ENCODE measurements around the gene IFT122.

GRCh38 chr3:129434140-129434539, 5.9 kb upstream of the IFT122 start:
- TF ChIP-seq, protein P1, sequence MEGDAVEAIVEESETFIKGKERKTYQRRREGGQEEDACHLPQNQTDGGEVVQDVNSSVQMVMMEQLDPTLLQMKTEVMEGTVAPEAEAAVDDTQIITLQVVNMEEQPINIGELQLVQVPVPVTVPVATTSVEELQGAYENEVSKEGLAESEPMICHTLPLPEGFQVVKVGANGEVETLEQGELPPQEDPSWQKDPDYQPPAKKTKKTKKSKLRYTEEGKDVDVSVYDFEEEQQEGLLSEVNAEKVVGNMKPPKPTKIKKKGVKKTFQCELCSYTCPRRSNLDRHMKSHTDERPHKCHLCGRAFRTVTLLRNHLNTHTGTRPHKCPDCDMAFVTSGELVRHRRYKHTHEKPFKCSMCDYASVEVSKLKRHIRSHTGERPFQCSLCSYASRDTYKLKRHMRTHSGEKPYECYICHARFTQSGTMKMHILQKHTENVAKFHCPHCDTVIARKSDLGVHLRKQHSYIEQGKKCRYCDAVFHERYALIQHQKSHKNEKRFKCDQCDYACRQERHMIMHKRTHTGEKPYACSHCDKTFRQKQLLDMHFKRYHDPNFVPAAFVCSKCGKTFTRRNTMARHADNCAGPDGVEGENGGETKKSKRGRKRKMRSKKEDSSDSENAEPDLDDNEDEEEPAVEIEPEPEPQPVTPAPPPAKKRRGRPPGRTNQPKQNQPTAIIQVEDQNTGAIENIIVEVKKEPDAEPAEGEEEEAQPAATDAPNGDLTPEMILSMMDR (IDR thresholded peaks at IDR 0.05), result no peak
- TF ChIP-seq POLR2A (IDR thresholded peaks at IDR 0.05), result no peak
